SK-MEL-5 (cell line): Measurements from ENCODE around the gene PSMB7. TPM values are rescaled to one million over a fixed set of nuclear protein-coding genes. Genes with fewer than 3 reads are reported as not detected.

Experiments used
- DNase-seq: peaks from one replicate; pipeline ENCODE4 v3.0.0-alpha.2; 2016; ENCODE audit warnings: low read depth, low spot score
- in situ Hi-C: cut with HindIII; loops from 2 replicates; pipeline ENCODE4 v1.10.0; 2016; ENCODE audit warnings: low sequenced_read_pairs, high pct_unique_total_duplicates, low pct_unique_long_range_greater_than_20kb
- total RNA-seq: library from RNA; depleted of rRNA; stranded (reverse); fragments of >200 nt; shearing (Covaris generic); gene quantifications from 2 replicates; pipeline ENCODE4 v1.2.3, GENCODE V29; 2014

Gene PSMB7
- total RNA-seq, 1 experiment from 2014 or later, result 422 TPM

GRCh38 chr9:124394596-124394995 lies 20.6 kb downstream of the PSMB7 start:
- in situ Hi-C loops, result no loop called here

DNA sequence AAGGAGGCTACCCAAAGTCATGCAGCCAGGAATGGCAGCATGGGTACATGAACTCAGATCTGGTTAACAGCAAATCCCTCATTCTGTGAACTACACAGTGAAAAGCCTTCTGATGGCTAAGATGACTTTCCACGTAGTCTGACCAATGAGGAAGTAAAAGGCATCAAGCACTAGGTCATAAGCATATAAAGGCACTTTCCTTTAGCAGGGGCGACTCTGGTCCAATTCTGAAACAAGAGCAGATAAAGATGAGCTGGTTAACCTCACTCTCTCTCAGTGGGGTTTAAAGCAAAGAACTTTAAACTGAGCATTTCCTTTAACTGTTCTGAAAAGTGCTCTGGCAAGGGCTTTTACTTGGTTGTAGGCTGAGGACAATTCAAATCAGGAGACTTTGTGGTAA lies 21.1 kb downstream of the PSMB7 start:
- no peak for DNase-seq
- in situ Hi-C loops, result no loop called here

More at GRCh38 chr9:124394596-124394995, 20.6 kb downstream of the PSMB7 start:
- no peak for DNase-seq

- in situ Hi-C loops, result no loop called here
- peak; percentile 83 for DNase-seq
Measured at GRCh38 chr9:124392871-124393460, 22.3 kb downstream of the PSMB7 start.

DNA sequence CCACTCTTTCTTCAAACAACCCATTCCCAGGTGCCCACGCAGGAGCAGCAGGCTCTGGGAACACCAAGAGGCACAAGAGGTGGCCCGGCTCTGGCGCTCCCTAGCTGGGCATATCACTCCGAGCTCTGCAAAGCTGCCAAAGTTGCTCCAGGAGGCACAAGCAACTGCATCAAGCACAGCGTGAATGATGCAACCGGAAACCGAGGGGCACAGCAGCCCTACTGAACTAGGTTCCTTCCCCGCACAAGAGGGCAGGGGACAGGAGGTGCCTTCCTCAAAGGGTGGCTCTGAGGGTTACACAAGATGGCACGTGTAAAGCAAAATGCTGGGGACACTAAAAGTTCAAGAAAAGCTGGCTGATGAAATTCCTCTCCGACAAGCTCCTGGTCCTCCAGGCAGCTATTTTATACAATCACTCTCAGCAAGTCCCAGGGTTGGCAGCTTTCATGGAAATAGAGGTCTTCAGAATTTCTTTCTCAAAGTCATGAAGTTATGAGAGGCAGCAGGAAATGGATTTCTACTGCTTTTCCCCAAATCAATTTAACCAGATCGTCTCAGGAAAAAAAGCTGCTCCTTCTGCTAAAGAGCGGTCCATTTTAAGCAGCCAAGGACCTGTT lies 22.9 kb downstream of the PSMB7 start:
- in situ Hi-C loops, result no loop called here
- DNase-seq, result no peak

- in situ Hi-C loops, result no loop called here
- no peak for DNase-seq
Measured at GRCh38 chr9:124390794-124391658, 24.2 kb downstream of the PSMB7 start.

- no peak for DNase-seq
- in situ Hi-C loops, result no loop called here
Measured at GRCh38 chr9:124389146-124389939, 25.9 kb downstream of the PSMB7 start.

GRCh38 chr9:124388275-124389048 lies 26.8 kb downstream of the PSMB7 start:
- in situ Hi-C loops, result no loop called here

DNA sequence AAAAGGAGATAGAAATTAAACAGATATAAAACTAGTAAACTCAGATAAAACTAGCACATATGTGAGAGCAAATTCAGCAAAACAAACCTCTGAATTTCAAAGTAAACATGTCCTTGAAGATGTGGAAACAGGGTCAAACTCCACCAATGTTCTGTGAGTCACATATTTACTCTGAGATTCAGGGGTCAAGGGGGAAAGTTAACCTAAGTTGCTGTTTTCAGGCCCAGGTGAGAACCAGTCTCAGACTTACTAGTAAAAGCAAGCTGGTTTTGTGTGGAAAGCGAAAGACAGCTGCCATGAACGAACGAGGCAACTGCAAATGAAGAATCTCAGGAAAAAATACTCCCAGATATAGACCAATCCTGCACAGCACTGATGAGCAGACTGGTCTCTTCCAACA lies 29.0 kb downstream of the PSMB7 start:
- in situ Hi-C loops, result no loop called here
- no peak for DNase-seq

More at GRCh38 chr9:124388275-124389048, 26.8 kb downstream of the PSMB7 start:
- no peak for DNase-seq

- no peak for DNase-seq
- in situ Hi-C loops, result no loop called here
Measured at GRCh38 chr9:124385623-124386022, 29.6 kb downstream of the PSMB7 start.

DNA sequence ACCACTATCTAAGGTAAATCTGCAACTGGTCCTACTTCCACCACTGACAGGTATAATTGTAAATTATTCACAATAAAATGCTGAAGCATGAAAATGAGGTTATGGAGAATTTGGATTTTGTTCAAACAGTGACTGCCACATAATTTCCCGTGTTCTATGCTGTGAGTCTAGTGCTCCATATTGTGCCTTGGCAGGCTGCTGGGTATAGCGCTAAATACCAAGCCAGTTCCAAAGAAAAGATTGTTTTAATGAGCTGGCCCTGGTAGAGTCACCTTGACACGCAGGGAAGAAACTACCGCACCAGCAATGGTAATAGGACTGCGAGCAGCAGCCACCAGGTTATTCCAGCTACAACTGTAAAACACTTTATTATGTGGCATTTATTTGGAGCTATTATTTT lies 30.4 kb downstream of the PSMB7 start:
- DNase-seq, result no peak
- in situ Hi-C loops, result no loop called here

DNA sequence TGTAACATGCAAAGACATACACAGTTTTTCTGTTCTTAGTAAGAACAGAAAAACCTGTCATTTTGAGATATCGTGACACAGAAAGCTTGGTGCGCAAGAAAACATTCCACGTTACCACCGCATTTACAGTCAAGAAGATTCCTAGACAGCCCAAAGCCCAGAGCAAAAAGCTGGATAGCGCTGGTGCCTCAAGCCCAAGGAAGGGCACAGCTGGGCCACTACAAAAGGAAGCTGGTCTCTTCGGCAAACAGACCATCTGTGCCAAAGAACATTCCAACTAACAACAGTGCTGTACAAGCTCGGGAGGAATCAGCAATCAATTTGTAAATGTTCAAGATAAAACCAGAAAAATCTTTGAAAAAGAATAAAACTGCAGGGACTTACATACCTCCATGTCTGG lies 31.0 kb downstream of the PSMB7 start:
- in situ Hi-C loops, result no loop called here
- DNase-seq, result no peak

DNA sequence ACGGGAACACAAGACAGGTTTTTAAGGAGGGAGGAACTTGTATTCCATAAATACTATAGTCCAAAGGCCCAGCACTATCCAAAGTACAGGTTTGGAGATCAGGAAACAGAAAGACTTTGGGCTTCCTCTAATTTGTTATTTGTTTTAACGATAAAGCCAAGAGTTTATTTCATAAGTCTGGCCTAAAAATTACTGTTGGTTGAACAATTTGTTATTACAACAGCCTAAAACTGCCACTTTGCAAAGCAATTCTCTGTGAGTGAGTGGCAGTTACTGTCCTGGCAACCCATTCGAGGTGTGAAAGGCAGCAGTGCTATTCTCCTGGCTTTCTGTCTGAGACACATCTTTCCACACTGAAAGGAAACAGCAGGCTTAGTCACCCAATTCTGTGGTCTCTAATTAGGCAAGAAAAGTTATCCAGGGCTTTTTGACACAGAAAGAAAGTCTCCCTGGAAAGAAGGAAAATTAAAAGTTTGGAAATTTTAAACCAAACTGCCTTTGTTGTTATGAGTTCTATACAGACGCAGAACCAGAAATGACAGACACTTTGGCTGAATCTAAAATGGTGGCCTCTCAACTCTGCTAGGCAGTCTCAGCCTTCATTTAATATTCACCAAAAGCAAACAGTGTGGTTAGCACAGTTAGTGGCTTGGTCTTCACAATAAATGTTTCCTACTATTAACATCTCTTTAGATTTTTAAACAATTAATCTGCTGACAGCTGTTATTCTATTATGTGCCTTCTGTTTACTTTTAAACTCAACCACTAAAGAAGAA lies 33.9 kb downstream of the PSMB7 start:
- no peak for DNase-seq
- in situ Hi-C loops, result no loop called here

DNA sequence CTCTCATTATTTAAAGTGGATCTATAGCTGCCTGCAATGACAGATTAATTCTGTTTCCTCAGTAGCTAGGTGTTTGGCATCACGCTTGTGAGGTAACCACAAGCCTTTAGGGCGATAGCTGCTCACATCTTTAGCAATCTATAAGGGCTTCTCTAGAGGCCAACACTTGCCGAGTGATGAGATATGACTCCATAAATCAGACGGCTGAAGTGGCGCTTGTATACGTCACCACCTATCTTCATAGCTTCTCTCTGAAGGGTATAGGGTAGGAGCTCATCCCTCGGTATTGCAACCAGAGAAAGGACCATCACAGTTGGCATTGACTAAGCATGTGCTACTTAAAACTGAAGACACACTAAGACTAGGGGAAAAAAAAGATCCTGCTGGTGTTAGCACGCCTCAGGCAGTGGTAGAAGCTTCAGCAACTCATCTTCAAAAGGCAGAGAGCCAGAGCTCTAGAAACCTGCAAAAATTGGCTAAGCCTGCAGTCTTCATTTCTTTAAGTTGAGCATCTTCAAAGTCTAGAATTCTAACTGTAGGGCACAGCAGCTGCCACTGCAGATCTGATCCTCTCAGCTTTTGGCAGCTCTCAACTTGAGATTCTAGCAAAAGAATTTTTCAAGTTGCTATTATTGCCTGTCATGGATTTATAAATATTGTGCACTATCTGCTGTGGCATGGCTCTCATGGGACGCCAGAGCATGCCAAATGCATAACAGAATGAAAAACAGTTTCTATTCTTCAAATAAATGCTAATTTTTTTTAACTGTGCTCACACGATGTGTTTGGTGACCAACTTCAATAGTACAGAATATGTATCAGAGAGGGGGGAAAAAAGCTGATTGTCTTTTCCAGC lies 37.5 kb downstream of the PSMB7 start:
- no peak for DNase-seq
- in situ Hi-C loops, result no loop called here

- in situ Hi-C loops, result no loop called here
Measured at GRCh38 chr9:124376329-124376728, 38.9 kb downstream of the PSMB7 start.

GRCh38 chr9:124375726-124376125 lies 39.5 kb downstream of the PSMB7 start:
- in situ Hi-C loops, result no loop called here
- no peak for DNase-seq

More at GRCh38 chr9:124376329-124376728, 38.9 kb downstream of the PSMB7 start:
- no peak for DNase-seq

DNA sequence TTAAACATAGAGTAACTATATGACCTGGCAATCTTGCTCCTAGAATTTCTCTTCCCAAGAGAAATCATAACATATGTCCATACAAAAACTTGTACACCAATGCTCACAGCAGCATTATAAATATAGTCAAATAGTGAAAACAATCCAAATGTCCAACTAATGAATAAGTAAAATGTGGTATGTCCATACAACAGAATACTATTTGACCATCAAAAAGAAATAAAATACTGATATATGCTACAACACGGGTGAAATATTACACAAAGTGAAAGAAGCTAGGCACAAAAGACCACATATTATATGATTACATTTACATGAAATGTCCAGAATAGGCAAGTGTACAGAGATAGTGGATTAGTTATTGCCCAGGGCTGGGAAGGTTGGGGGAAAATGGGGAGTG lies 41.4 kb downstream of the PSMB7 start:
- in situ Hi-C loops, result no loop called here
- no peak for DNase-seq
